CD14-positive monocyte (primary cell): ENCODE results near the gene BID. TPM values are rescaled to one million over a fixed set of nuclear protein-coding genes. Genes with fewer than 3 reads are reported as not detected.

ENCODE experiments used
- DNase-seq, 3 donors: peaks; one replicate each; pipeline ENCODE4 v3.0.0-alpha.2; 2011 to 2022
- H2AFZ ChIP-seq: 2 replicates; pipeline ENCODE4 v1.6.0; 2012; ENCODE audit warnings: mild to moderate bottlenecking, low read depth, low read length, inconsistent platforms; ENCODE audit not compliant: insufficient read depth, poor library complexity, severe bottlenecking
- H3K27ac ChIP-seq, 2 donors: 1 replicate in 1 of 2; 2 replicates in 1 of 2; pipeline ENCODE4 v1.5.1; 2012 to 2013; ENCODE audit warnings: low read length in 2 of 2, control low read depth in 1 of 2, inconsistent platforms in 1 of 2, low read depth in 1 of 2, mild to moderate bottlenecking in 1 of 2
- H3K27me3 ChIP-seq, 2 donors: one replicate each; pipeline versions ENCODE4 v1.6.0 to v1.6.1; 2011 to 2013; ENCODE audit warnings: low read length in 2 of 2; ENCODE audit not compliant: control insufficient read depth in 2 of 2, insufficient read depth in 2 of 2
- H3K36me3 ChIP-seq, 2 donors: replicated peaks in 1 of 2; 1 replicate in 1 of 2; 2 replicates in 1 of 2; pipeline versions ENCODE4 v1.5.1 to v1.6.1; 2012 to 2013; ENCODE audit warnings: low read length in 2 of 2, control low read depth in 1 of 2, inconsistent platforms in 1 of 2, mild to moderate bottlenecking in 1 of 2; ENCODE audit not compliant: insufficient read depth in 2 of 2, control insufficient read depth in 1 of 2
- H3K4me1 ChIP-seq, 2 donors: 1 replicate in 1 of 2; 2 replicates in 1 of 2; pipeline versions ENCODE4 v1.5.1 to v1.6.1; 2012 to 2013; ENCODE audit warnings: low read length in 2 of 2, control low read depth in 1 of 2, inconsistent platforms in 1 of 2, mild to moderate bottlenecking in 1 of 2, moderate library complexity in 1 of 2; ENCODE audit not compliant: insufficient read depth in 2 of 2, control insufficient read depth in 1 of 2
- H3K4me2 ChIP-seq: replicated peaks from 2 replicates; pipeline ENCODE3; 2012; ENCODE audit warnings: low read length, moderate library complexity, mild to moderate bottlenecking; ENCODE audit not compliant: poor library complexity, severe bottlenecking; ENCODE audit errors: extremely low read depth
- H3K4me3 ChIP-seq, 3 experiments: fragments of 200-600 bp in 1 of 3; sonication (generic) in 1 of 3; replicated peaks in 1 of 3; 1 replicate in 2 of 3; 2 replicates in 1 of 3; pipeline ENCODE4 v1.5.1; 2011 to 2013; ENCODE audit warnings: low read length in 3 of 3, mild to moderate bottlenecking in 3 of 3, control low read depth in 2 of 3, low read depth in 2 of 3, inconsistent platforms in 1 of 3, moderate library complexity in 1 of 3
- H3K79me2 ChIP-seq: 2 replicates; pipeline ENCODE4 v1.6.0; 2012; ENCODE audit warnings: mild to moderate bottlenecking, control low read depth, inconsistent platforms, low read length, moderate library complexity; ENCODE audit not compliant: insufficient read depth
- H3K9ac ChIP-seq: 2 replicates; pipeline ENCODE4 v1.6.0; 2017; ENCODE audit warnings: low read length, mild to moderate bottlenecking; ENCODE audit not compliant: insufficient read depth, poor library complexity, severe bottlenecking
- H3K9me3 ChIP-seq, 2 donors: replicated peaks in 1 of 2; 1 replicate in 1 of 2; 2 replicates in 1 of 2; pipeline versions ENCODE4 v1.5.1 to v1.6.1; 2012 to 2013; ENCODE audit warnings: low read length in 2 of 2, control low read depth in 1 of 2; ENCODE audit not compliant: control insufficient read depth in 1 of 2, insufficient read depth in 1 of 2
- H4K20me1 ChIP-seq: 2 replicates; pipeline ENCODE4 v1.6.0; 2012; ENCODE audit warnings: mild to moderate bottlenecking, low read length, control low read depth, moderate library complexity; ENCODE audit not compliant: insufficient read depth
- H3K27ac Mint-ChIP-seq, 7 donors: one replicate each; pipeline ENCODE4 v1.8.0; 2020; ENCODE audit warnings: mild to moderate bottlenecking in 7 of 7, mixed read lengths in 7 of 7, moderate library complexity in 6 of 7, inconsistent platforms in 2 of 7
- H3K27me3 Mint-ChIP-seq, 3 donors: one replicate each; pipeline ENCODE4 v1.8.0; 2021 to 2022; ENCODE audit warnings: low read depth in 3 of 3, mild to moderate bottlenecking in 3 of 3, mixed read lengths in 3 of 3, moderate library complexity in 3 of 3, inconsistent platforms in 1 of 3
- H3K36me3 Mint-ChIP-seq, 2 donors: one replicate each; pipeline ENCODE4 v1.8.0; 2020; ENCODE audit warnings: mixed read lengths in 2 of 2, inconsistent platforms in 1 of 2, mild to moderate bottlenecking in 1 of 2
- H3K4me1 Mint-ChIP-seq: one replicate; pipeline ENCODE4 v1.8.0; 2020; ENCODE audit warnings: mild to moderate bottlenecking, mixed read lengths
- H3K4me3 Mint-ChIP-seq, 2 donors: one replicate each; pipeline ENCODE4 v1.8.0; 2020; ENCODE audit warnings: mild to moderate bottlenecking in 2 of 2, mixed read lengths in 2 of 2, moderate library complexity in 1 of 2
- H3K9me3 Mint-ChIP-seq, 7 donors: one replicate each; pipeline ENCODE4 v1.8.0; 2020 to 2022; ENCODE audit warnings: mixed read lengths in 7 of 7, mild to moderate bottlenecking in 6 of 7, moderate library complexity in 6 of 7, inconsistent platforms in 2 of 7
- WGBS: methylation state at CpG from one replicate; pipeline ENCODE4 v1.1.5; 2013; ENCODE audit warnings: missing lambda C conversion rate; ENCODE audit not compliant: insufficient coverage; 5-methylcytosine and 5-hydroxymethylcytosine counted together
- intact Hi-C, 2 donors: fragments of 100-400 bp; cut with micrococcal nuclease; formaldehyde crosslinking; loops; one replicate each; pipeline versions ENCODE4 v1.15.0 to v1.15.1; 2023
- polyA plus RNA-seq, 3 donors: library from polyadenylated mRNA; depleted of rRNA in 1 of 3; unstranded in 2 of 3; stranded (reverse) in 1 of 3; fragments of 300-500 nt in 2 of 3; fragments of >200 nt in 1 of 3; fragmentation: Illumina TruSeq in 2 of 3; gene quantifications; 1 replicate in 2 of 3; 2 replicates in 1 of 3; pipeline ENCODE4 v1.2.3, GENCODE V29; 2012 to 2021
- TF ChIP-seq, protein P1 (sequence below): fragments of 200-600 bp; IDR thresholded peaks from one replicate; pipeline ENCODE4 v1.8.0; 2022; ENCODE audit warnings: antibody characterized with exemption, mild to moderate bottlenecking

The BID gene
- polyA plus RNA-seq, 3 donors, result 199 to 423 (median 391) TPM

DNA sequence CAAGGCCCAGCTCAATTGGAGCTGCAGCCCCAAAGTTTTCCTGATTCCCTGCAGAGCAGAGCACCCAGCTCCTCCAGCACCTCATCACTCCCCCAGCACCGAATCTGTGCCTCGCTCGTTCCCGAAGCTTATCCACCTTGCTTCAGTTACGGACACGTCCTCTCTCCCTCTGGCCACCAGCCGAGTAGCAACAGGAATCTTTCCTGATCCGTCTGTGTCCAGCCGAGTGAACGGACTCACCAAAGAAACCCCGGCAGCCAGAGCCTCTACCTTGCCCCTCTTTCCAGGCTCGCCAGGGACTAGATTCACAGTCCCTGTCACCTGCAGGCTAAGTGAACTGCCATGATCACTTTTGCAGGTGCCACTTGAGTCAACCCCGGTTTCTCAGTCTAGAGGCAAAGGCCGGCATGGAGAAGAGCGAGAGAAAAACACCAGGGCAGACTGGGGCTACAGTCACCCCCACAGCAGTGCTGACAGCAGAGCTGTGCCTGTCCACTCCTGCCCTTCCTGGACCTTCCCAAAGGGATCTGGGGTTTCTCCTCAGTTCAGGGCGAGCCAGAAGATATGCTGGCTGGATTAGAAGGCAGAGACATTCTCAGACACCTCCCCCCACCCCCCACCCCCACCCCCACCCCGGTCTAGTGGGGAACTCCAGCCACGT lies 32.3 kb downstream of the BID start:
- intact Hi-C loops, result loop anchor here (2.0 to 10.0 kb wide), 3 partner anchors 43 to 333 kb away; partner anchors contain the start of gene PEX26 (in 1 of the 2)
- H3K27me3 ChIP-seq, result no peaks in the 10 kb centered on the region
- DNase-seq, result no peak
- peaks cover 98% of the 10 kb centered on the region for H4K20me1 ChIP-seq
- whole genome bisulfite sequencing, result 88% methylated on average over 15 of the region's 18 CpGs
- Mint-ChIP-seq H3K36me3 (peaks cover 59 to 91% of the 10 kb centered on the region in 2 donors), H3K27ac (peak overlapping the region in 6 of 7 donors; percentile 25 to 71 (median 54)), H3K4me3 (no peak overlapping the region), H3K27me3 (no peaks in the 10 kb centered on the region), H3K9me3 (no peaks in the 10 kb centered on the region), H3K4me1 (no peaks in the 10 kb centered on the region)
- H3K9ac ChIP-seq, result no peak overlapping the region
- no peak overlapping the region for H3K4me3 ChIP-seq
- peaks cover 76 to 95% of the 10 kb centered on the region in 2 donors for H3K36me3 ChIP-seq
- H3K4me2 ChIP-seq, result no peak overlapping the region
- peak overlapping the region in 1 of 2 donors; percentile 61 for H3K27ac ChIP-seq
- H3K4me1 ChIP-seq, result no peaks in the 10 kb centered on the region
- TF ChIP-seq, protein P1, sequence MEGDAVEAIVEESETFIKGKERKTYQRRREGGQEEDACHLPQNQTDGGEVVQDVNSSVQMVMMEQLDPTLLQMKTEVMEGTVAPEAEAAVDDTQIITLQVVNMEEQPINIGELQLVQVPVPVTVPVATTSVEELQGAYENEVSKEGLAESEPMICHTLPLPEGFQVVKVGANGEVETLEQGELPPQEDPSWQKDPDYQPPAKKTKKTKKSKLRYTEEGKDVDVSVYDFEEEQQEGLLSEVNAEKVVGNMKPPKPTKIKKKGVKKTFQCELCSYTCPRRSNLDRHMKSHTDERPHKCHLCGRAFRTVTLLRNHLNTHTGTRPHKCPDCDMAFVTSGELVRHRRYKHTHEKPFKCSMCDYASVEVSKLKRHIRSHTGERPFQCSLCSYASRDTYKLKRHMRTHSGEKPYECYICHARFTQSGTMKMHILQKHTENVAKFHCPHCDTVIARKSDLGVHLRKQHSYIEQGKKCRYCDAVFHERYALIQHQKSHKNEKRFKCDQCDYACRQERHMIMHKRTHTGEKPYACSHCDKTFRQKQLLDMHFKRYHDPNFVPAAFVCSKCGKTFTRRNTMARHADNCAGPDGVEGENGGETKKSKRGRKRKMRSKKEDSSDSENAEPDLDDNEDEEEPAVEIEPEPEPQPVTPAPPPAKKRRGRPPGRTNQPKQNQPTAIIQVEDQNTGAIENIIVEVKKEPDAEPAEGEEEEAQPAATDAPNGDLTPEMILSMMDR, result no peak
- peaks cover 72% of the 10 kb centered on the region for H3K79me2 ChIP-seq
- no peak overlapping the region for H2AFZ ChIP-seq
- H3K9me3 ChIP-seq, result no peaks in the 10 kb centered on the region

DNA sequence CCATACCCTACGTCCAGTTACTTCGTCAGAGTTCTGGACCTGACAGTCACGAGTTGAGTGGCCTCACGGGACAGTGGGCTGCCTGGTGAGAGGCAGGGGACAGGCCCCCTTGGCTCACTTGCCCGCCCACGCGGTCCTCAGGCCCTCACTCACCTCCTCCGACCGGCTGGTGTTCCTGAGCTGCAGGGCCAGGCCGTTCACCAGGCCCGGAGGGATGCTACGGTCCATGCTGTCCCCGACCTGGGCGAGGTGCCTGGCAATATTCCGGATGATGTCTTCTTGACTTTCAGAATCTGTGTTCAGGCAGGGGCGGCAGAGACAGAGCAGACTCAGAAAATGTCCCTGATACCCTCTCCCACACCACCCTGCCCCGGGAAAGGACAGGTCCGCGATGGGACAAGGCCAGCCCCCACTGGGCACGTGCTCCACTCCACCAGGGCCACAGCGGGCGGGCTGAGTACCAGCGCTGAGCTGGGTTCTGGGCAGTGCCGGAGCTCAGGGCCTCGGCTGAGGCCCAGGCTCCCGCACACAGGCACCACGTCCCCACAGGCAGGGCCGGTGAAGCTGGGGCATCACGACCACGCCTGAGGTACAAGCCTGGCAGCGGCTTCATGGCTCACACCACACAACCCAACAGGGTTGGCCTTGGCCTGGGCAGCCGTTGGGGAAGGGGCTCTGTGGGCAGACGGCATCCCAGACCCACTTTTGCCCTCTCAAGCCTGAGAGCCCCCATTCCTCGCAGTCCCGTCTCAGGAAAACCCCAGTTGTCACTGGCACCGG lies 34.9 kb downstream of the BID start:
- DNase-seq, result no peak
- H3K4me3 Mint-ChIP-seq, result no peak overlapping the region
- Histone ChIP-seq H4K20me1 (peaks cover 96% of the 10 kb centered on the region), H3K27me3 (no peaks in the 10 kb centered on the region), H2AFZ (no peak overlapping the region), H3K4me1 (no peaks in the 10 kb centered on the region), H3K4me3 (no peak overlapping the region), H3K4me2 (no peak overlapping the region), H3K27ac (no peak overlapping the region), H3K79me2 (peaks cover 47% of the 10 kb centered on the region), H3K9ac (no peak overlapping the region), H3K9me3 (no peaks in the 10 kb centered on the region), H3K36me3 (peaks cover 86 to 97% of the 10 kb centered on the region in 2 donors)
- no peaks in the 10 kb centered on the region for H3K9me3 Mint-ChIP-seq
- intact Hi-C loops, result no loop called here
- no peaks in the 10 kb centered on the region for H3K27me3 Mint-ChIP-seq
- WGBS, result 98% methylated on average over 33 of the region's 36 CpGs
- TF ChIP-seq, protein P1, result no peak
- peaks cover 8% of the 10 kb centered on the region for H3K4me1 Mint-ChIP-seq
- peaks cover 70 to 95% of the 10 kb centered on the region in 2 donors for H3K36me3 Mint-ChIP-seq
- H3K27ac Mint-ChIP-seq, result peak overlapping the region in 4 of 7 donors; percentile 30 to 61 (median 48)
